ENCODE measurements around the gene GOLT1A. TPM values are rescaled to one million over a fixed set of nuclear protein-coding genes. Genes with fewer than 3 reads are reported as not detected.

Gene GOLT1A
- total RNA-seq, 1 experiment from 2014 or later, result 0.49 TPM

DNA sequence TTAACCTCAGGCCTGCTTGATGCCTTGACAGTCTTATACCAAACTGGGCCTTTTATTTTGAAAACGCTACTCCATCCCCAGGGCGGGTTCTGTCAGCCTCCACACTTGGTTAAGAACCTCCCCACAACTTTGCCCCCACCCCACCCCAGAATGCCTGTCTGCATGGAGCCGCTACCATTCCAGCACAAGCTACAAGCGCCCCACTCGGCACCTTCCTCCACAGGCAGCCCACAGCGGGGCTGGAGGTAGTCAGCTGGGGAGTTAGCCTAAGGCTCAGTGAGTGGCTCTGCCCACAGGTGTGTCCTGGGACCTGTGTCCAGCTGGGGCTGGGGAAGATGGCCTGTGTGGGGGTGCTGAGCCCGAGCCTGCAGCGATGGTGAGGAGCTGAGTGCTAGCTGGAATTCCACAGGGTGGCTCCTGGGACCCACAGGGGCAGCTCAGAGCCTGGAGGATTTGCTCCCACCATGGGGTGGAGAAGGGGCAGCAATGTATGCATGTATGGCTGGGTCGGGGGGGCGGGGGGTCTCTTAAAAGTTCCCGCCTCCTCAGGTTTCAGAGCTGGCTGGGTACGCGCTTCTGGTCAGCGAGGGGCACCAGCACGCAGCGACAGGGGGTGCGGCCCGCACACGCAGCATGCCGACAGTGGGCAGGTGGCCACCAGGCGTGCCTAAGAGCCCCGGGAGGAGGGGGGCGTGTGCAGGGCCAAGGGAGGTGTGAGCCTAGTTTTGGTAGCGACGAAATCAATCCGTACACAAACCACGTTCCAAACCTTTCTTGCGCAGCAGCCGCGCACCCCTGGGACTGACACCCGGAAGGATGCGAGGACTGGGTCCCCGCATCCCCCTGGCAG is 62.9 kb downstream of the GOLT1A start:
- POLR2A ChIA-PET, result no interaction called here
- Histone ChIP-seq H3K4me1 (ENCODE audit: control insufficient read depth, insufficient read depth, low read length) (no peaks in the 10 kb centered on the region), H3K36me3 (ENCODE audit: control insufficient read depth, insufficient read depth, low read length) (no peaks in the 10 kb centered on the region), H3K27ac (ENCODE audit: low read length) (no peak overlapping the region), H3K27me3 (ENCODE audit: control insufficient read depth, insufficient read depth, low read length) (no peaks in the 10 kb centered on the region; the same call in 1 of the 2 replicates), H3K9me3 (ENCODE audit: control insufficient read depth, insufficient read depth, low read depth, low read length) (no peaks in the 10 kb centered on the region), H3K4me3 (ENCODE audit: low read depth in 2 of 2, low read length in 2 of 2) (peak overlapping the region; percentile 58 to 63)
- no TSS peak for BruUV-seq (replicated peaks)
- in situ Hi-C loops (cut with HindIII; ENCODE audit: low pct_unique_long_range_greater_than_20kb, low sequenced_read_pairs), result no loop called here
- TF ChIP-seq SIN3A (IDR thresholded peaks at IDR 0.05; ENCODE audit: borderline replicate concordance, insufficient read depth, low read depth, low read length) (no peak), TCF7L2 (IDR thresholded peaks at IDR 0.05; ENCODE audit: low read depth, low read length) (no peak), POLR2AphosphoS5 (IDR thresholded peaks at IDR 0.05; ENCODE audit: low read depth, low read length) (no peak)
- TF ChIP-seq, protein P1, sequence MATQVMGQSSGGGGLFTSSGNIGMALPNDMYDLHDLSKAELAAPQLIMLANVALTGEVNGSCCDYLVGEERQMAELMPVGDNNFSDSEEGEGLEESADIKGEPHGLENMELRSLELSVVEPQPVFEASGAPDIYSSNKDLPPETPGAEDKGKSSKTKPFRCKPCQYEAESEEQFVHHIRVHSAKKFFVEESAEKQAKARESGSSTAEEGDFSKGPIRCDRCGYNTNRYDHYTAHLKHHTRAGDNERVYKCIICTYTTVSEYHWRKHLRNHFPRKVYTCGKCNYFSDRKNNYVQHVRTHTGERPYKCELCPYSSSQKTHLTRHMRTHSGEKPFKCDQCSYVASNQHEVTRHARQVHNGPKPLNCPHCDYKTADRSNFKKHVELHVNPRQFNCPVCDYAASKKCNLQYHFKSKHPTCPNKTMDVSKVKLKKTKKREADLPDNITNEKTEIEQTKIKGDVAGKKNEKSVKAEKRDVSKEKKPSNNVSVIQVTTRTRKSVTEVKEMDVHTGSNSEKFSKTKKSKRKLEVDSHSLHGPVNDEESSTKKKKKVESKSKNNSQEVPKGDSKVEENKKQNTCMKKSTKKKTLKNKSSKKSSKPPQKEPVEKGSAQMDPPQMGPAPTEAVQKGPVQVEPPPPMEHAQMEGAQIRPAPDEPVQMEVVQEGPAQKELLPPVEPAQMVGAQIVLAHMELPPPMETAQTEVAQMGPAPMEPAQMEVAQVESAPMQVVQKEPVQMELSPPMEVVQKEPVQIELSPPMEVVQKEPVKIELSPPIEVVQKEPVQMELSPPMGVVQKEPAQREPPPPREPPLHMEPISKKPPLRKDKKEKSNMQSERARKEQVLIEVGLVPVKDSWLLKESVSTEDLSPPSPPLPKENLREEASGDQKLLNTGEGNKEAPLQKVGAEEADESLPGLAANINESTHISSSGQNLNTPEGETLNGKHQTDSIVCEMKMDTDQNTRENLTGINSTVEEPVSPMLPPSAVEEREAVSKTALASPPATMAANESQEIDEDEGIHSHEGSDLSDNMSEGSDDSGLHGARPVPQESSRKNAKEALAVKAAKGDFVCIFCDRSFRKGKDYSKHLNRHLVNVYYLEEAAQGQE (IDR thresholded peaks at IDR 0.05; ENCODE audit: insufficient read depth in 1 of 2, low read depth in 2 of 2, low read length in 1 of 2), result no peak
- TF ChIP-seq, protein P2, sequence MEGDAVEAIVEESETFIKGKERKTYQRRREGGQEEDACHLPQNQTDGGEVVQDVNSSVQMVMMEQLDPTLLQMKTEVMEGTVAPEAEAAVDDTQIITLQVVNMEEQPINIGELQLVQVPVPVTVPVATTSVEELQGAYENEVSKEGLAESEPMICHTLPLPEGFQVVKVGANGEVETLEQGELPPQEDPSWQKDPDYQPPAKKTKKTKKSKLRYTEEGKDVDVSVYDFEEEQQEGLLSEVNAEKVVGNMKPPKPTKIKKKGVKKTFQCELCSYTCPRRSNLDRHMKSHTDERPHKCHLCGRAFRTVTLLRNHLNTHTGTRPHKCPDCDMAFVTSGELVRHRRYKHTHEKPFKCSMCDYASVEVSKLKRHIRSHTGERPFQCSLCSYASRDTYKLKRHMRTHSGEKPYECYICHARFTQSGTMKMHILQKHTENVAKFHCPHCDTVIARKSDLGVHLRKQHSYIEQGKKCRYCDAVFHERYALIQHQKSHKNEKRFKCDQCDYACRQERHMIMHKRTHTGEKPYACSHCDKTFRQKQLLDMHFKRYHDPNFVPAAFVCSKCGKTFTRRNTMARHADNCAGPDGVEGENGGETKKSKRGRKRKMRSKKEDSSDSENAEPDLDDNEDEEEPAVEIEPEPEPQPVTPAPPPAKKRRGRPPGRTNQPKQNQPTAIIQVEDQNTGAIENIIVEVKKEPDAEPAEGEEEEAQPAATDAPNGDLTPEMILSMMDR (IDR thresholded peaks at IDR 0.05), result no peak
- intact Hi-C loops (cut with micrococcal nuclease; ENCODE audit: unreplicated experiment), result no loop called here
- CTCF ChIA-PET, result interaction anchor here (0.6 to 0.8 kb wide), 3 partner anchors 15 to 100 kb away, joined by 3 to 5 read pairs (median 4); no protein-coding TSS in a partner anchor
- ATAC-seq (peak; percentile 32), DNase-seq (ENCODE audit: low read depth, low spot score) (no peak)

DNA sequence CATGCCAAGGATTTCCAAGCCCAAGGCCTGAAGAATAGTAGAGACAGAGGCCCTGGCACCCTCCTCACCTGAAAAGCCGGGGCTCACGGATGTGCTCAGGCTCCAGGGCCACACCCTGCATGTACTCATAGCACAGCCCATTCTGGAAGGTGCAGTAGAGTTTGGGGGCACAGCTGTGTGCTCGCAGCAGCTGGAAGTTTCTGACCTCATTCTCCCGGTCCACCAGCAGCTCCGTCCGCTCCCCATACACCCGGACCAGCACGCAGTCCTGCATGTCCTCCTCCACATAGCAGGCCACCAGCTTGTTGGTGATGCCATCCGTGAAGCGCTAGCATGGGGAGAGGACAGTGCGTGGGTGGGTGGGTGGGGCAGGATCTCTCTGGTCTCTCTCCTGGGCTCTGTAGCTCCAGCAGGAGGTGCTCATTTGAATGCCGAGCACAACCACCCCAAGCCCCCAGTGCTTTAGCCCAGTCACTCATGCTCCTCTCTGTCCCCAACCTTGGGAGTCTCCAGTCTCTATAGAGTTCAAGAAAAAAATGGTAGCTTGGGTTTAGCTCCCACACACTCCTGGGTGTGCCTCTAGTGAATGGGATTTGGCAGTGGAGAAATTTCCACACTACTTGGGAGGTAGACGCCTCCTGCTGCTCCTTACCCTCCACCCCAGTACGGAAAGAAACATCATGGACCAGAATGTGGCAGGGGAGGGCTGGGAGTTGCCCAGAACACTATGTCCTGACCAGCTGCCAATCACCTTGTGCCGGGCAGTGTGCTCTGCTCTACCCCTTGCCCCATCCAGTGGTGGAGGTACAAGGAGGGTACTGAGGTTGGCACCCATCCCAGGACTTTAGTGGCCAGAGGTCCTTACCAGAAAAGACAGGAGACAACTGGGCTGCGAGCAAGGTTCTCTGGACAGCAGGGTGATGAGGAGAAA is 63.9 kb downstream of the GOLT1A start:
- no peak overlapping the region for H3K27ac ChIP-seq (ENCODE audit: low read length)
- intact Hi-C loops (cut with micrococcal nuclease; ENCODE audit: unreplicated experiment), result no loop called here
- POLR2A ChIA-PET, result no interaction called here
- in situ Hi-C loops (cut with HindIII; ENCODE audit: low pct_unique_long_range_greater_than_20kb, low sequenced_read_pairs), result loop anchor here (25.0 kb wide), 1 partner anchor 288 kb away; the partner anchor contains the start of gene SNRPE
- no TSS peak for BruUV-seq (replicated peaks)
- ATAC-seq (no peak), DNase-seq (ENCODE audit: low read depth, low spot score) (no peak)
- no peaks in the 10 kb centered on the region for H3K4me1 ChIP-seq (ENCODE audit: control insufficient read depth, insufficient read depth, low read length)
- no peaks in the 10 kb centered on the region for H3K36me3 ChIP-seq (ENCODE audit: control insufficient read depth, insufficient read depth, low read length)
- H3K4me3 ChIP-seq (ENCODE audit: low read depth in 2 of 2, low read length in 2 of 2), result no peak overlapping the region
- no peaks in the 10 kb centered on the region; the same call in 1 of the 2 replicates for H3K27me3 ChIP-seq (ENCODE audit: control insufficient read depth, insufficient read depth, low read length)
- CTCF ChIA-PET, result no interaction called here
- no peak for TF ChIP-seq POLR2AphosphoS5 (IDR thresholded peaks at IDR 0.05; ENCODE audit: low read depth, low read length)
- TF ChIP-seq, protein P1 (IDR thresholded peaks at IDR 0.05; ENCODE audit: insufficient read depth in 1 of 2, low read depth in 2 of 2, low read length in 1 of 2), result no peak
- TF ChIP-seq TCF7L2 (IDR thresholded peaks at IDR 0.05; ENCODE audit: low read depth, low read length), result no peak
- no peak for TF ChIP-seq SIN3A (IDR thresholded peaks at IDR 0.05; ENCODE audit: borderline replicate concordance, insufficient read depth, low read depth, low read length)
- TF ChIP-seq, protein P2 (IDR thresholded peaks at IDR 0.05), result no peak
- H3K9me3 ChIP-seq (ENCODE audit: control insufficient read depth, insufficient read depth, low read depth, low read length), result no peaks in the 10 kb centered on the region
